ENCODE measurements around the gene KEL.

GRCh38 chr7:142963993-142964392 is 1.8 kb upstream of the KEL start:
- TF ChIP-seq ZNF384 (IDR thresholded peaks at IDR 0.05) = no peak
- no peak for TF ChIP-seq FOXK2 (IDR thresholded peaks at IDR 0.05)
- TF ChIP-seq SP1 (IDR thresholded peaks at IDR 0.05) = no peak
